Gastroesophageal sphincter (tissue), 4 donors: ENCODE results near the gene MAK. TPM values are rescaled to one million over a fixed set of nuclear protein-coding genes. Genes with fewer than 3 reads are reported as not detected.
"Not testable (repeated sequence)": the region's sequence is repeated elsewhere in the genome, so short reads cannot be mapped to it uniquely, and the experiment has no call there.

Experiments used
- ATAC-seq: fragments of 150-250 bp; one replicate; pipeline ENCODE4 v1.9.1; 2016; ENCODE audit warnings: mild to moderate bottlenecking, moderate library complexity
- H3K27ac ChIP-seq, 4 donors: fragments of 200-600 bp; sonication (generic) in 3 of 4; 1 replicate in 3 of 4; 2 replicates in 1 of 4; pipeline ENCODE4 v1.5.1; 2016 to 2019
- H3K27me3 ChIP-seq: fragments of 200-600 bp; sonication (generic); one replicate; pipeline ENCODE4 v1.5.1; 2019
- H3K36me3 ChIP-seq, 2 donors: fragments of 200-600 bp; sonication (generic); one replicate each; pipeline ENCODE4 v1.5.1; 2019; ENCODE audit warnings: control low read depth in 1 of 2
- H3K4me1 ChIP-seq, 3 donors: fragments of 200-600 bp; sonication (generic); 1 replicate in 2 of 3; 2 replicates in 1 of 3; pipeline ENCODE4 v1.5.1; 2016 to 2019; ENCODE audit warnings: control low read depth in 2 of 3
- H3K4me3 ChIP-seq, 2 donors: fragments of 200-600 bp; sonication (generic); one replicate each; pipeline ENCODE4 v1.5.1; 2019; ENCODE audit warnings: mild to moderate bottlenecking in 1 of 2, moderate library complexity in 1 of 2
- H3K9me3 ChIP-seq, 3 donors: fragments of 200-600 bp; sonication (generic); one replicate each; pipeline ENCODE4 v1.5.1; 2017 to 2019; ENCODE audit warnings: control low read depth in 2 of 3
- CTCF ChIP-seq, 4 experiments: fragments of 200-600 bp in 2 of 4; fragments of 450-650 bp in 2 of 4; sonication (generic) in 1 of 4; IDR thresholded peaks; one replicate each; pipeline ENCODE4 v1.5.1; 2017 to 2019; ENCODE audit warnings: antibody characterized with exemption in 4 of 4, mild to moderate bottlenecking in 2 of 4, moderate library complexity in 2 of 4
- EP300 ChIP-seq: sonication (generic); formaldehyde crosslinking; IDR thresholded peaks from one replicate; pipeline ENCODE4 v1.6.1; 2017; ENCODE audit warnings: antibody characterized with exemption, mild to moderate bottlenecking
- POLR2A ChIP-seq, 2 donors: fragments of 450-650 bp; IDR thresholded peaks; one replicate each; pipeline ENCODE4 v1.6.1; 2017; ENCODE audit warnings: antibody characterized with exemption in 2 of 2, mild to moderate bottlenecking in 2 of 2, moderate library complexity in 1 of 2
- POLR2AphosphoS5 ChIP-seq: sonication (generic); formaldehyde crosslinking; IDR thresholded peaks from one replicate; pipeline ENCODE4 v1.6.1; 2017; ENCODE audit warnings: antibody characterized with exemption
- WGBS, 2 donors: methylation state at CpG; one replicate each; pipeline ENCODE4 v1.1.5; 2018; ENCODE audit warnings: low coverage in 1 of 2; 5-methylcytosine and 5-hydroxymethylcytosine counted together
- total RNA-seq, 4 donors: library from RNA; depleted of rRNA; stranded (reverse); fragments of >200 nt; gene quantifications; one replicate each; pipeline ENCODE4 v1.1.0, GENCODE V29; 2016

Gene MAK
- total RNA-seq, 4 donors from 2014 or later, result 0.07 to 0.67 TPM; not detected in 2

DNA sequence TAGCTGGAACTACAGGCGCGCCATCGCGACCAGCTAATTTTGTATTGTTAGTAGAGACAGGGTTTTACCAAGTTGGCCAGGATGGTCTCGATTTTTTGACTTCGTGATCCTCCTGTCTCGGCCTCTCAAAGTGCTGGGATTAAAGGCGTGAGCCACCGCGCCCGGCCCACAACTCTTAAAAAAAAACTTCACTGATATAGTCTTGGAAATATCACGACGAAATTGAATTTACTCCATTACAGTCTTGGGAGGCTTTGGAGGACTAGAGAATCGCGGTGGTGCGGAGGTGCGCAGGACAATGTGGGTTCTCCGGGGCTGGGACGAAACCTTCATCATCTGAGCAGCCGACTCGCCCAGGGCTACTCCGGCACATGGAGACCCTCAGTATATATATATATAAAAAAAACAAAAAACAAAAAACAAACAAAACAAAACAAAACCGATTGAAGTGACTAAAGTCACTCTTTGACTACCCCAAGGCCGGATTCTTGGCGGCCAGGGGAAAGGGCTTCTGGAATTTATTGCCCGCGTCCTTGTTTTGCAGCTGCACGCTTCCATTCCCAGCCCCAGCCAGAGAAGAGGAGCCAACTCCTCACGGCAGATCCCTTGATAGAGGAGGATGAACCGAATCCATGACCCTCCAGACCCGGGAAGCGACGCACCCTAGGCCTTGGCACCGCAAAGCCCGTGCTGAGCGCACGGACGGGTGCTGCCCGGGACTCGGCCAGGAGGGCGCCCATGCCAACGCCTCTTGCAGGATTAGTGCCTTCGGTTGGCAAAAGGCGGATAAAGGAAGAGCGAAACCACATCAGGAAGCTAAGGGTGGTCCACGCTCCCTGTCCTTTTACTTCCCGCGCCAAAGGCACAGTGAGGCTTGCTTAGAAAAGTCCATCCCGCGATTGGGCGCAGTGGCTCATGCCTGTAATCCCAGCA lies 45.2 kb upstream of the MAK start:
- Histone ChIP-seq H3K27me3 (peaks cover 87% of the 10 kb centered on the region), H3K4me1 (peaks cover 0 to 35% (median 4%) of the 10 kb centered on the region in 3 donors), H3K4me3 (no peak overlapping the region), H3K36me3 (no peaks in the 10 kb centered on the region), H3K27ac (no peak overlapping the region), H3K9me3 (peaks cover 0 to 4% (median 0%) of the 10 kb centered on the region in 3 donors)
- ATAC-seq, result no peak
- WGBS, 2 donors, result 18 to 19% methylated on average over 14 to 23 of the region's 51 CpGs
- TF ChIP-seq POLR2AphosphoS5 (no peak), EP300 (no peak), POLR2A (IDR thresholded peaks at IDR 0.05) (no peak), CTCF (IDR thresholded peaks at IDR 0.05) (no peak)

DNA sequence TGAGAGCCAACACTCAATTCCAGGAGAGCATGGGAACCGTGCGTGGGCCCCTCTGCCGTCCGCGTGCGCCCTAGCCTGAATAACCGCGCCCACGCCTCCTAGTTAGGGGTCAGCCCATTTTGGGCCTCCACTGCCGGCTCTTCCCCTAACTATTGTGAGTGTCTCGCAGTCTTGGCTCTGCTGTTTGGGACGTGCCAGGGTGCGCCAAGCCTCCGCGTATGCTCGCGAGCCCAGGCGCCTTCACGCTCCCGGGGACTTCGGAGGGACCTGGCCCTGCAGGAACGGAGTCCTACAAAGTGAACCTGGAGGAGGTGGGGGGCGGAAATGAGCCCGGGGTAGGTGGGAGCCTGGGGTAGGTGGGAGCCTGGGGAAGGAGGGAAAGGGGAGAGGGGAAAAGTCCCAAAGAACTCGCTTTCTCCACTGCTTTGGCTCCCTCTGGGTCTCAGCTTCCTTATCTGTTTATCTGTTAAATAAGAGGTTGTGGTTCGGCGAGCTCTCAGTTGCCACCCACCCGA lies 44.4 kb upstream of the MAK start:
- no peak for TF ChIP-seq POLR2A (IDR thresholded peaks at IDR 0.05)
- TF ChIP-seq EP300, result no peak
- no peak for TF ChIP-seq CTCF (IDR thresholded peaks at IDR 0.05)
- no peak for TF ChIP-seq POLR2AphosphoS5
- peaks cover 82% of the 10 kb centered on the region for H3K27me3 ChIP-seq
- peaks cover 0 to 35% (median 4%) of the 10 kb centered on the region in 3 donors for H3K4me1 ChIP-seq
- 0 to 5% methylated on average over 1 to 13 of the region's 28 CpGs for WGBS, 2 donors
- no peak overlapping the region for H3K27ac ChIP-seq
- H3K9me3 ChIP-seq, result peaks cover 0 to 4% (median 0%) of the 10 kb centered on the region in 3 donors
- ATAC-seq, result no peak
- H3K4me3 ChIP-seq, result peak overlapping the region in 1 of 2 donors; percentile 14
- H3K36me3 ChIP-seq, result no peaks in the 10 kb centered on the region

DNA sequence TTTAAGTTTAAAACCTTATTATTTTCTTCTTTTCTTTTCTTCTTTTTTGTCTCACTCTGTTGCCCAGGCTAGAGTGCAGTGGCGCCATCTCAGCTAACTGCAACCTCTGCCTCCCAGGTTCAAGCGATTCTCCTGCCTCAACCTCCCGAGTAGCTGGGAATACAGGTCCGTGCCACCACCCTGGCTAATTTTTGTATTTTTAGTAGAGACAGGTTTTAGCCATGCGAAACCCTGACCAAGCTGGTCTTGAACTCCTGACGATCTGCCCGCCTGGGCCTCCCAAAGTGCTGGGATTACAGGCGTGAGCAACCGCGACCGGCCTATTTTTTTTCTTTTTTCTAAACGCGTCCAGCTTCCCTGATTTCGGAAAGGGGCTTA lies 43.9 kb upstream of the MAK start:
- Histone ChIP-seq H3K4me3 (peak overlapping the region in 1 of 2 donors; percentile 14), H3K4me1 (peaks cover 0 to 35% (median 4%) of the 10 kb centered on the region in 3 donors), H3K27me3 (peaks cover 77% of the 10 kb centered on the region)
- not testable (repeated sequence) for H3K36me3 ChIP-seq, H3K27ac ChIP-seq, ATAC-seq, H3K9me3 ChIP-seq
- WGBS, 2 donors, result 18 to 27% methylated on average over 8 to 14 of the region's 14 CpGs

- no peak for TF ChIP-seq EP300
- TF ChIP-seq POLR2AphosphoS5, result no peak
- TF ChIP-seq POLR2A (IDR thresholded peaks at IDR 0.05), result no peak
- TF ChIP-seq CTCF (IDR thresholded peaks at IDR 0.05), result no peak
- Histone ChIP-seq H3K4me1 (peaks cover 0 to 25% (median 0%) of the 10 kb centered on the region in 3 donors), H3K4me3 (no peak overlapping the region), H3K9me3 (no peaks in the 10 kb centered on the region), H3K27ac (no peak overlapping the region), H3K36me3 (no peaks in the 10 kb centered on the region), H3K27me3 (peaks cover 58% of the 10 kb centered on the region)
- ATAC-seq, result no peak
- 78% methylated on average over 2 of the region's 2 CpGs; no CpG with 5 or more reads in 1 of the 2 donors for WGBS, 2 donors
Observed at GRCh38 chr6:10880366-10880765, 42.0 kb upstream of the MAK start.

GRCh38 chr6:10877871-10878270 lies 39.5 kb upstream of the MAK start:
- Histone ChIP-seq H3K4me3 (no peak overlapping the region), H3K27me3 (peaks cover 33% of the 10 kb centered on the region), H3K4me1 (peaks cover 0 to 14% (median 0%) of the 10 kb centered on the region in 3 donors), H3K27ac (no peak overlapping the region), H3K9me3 (no peaks in the 10 kb centered on the region), H3K36me3 (no peaks in the 10 kb centered on the region)
- no peak for TF ChIP-seq POLR2AphosphoS5
- no peak for TF ChIP-seq EP300
- no peak for TF ChIP-seq CTCF (IDR thresholded peaks at IDR 0.05)
- no peak for TF ChIP-seq POLR2A (IDR thresholded peaks at IDR 0.05)
- WGBS, 2 donors, result 75 to 100% methylated on average over 1 of the region's 1 CpG
- no peak for ATAC-seq
